Stimulated activated CD4-positive, alpha-beta T cell treated with anti-CD3 and anti-CD28 coated beads, Interleukin-15, amount 100 ng/mL, for 24 hours (primary cell): Measurements from ENCODE around the gene SECISBP2.
"Not testable (repeated sequence)": the region's sequence is repeated elsewhere in the genome, so short reads cannot be mapped to it uniquely, and the experiment has no call there.

ENCODE experiments used
- DNase-seq: peaks from one replicate; pipeline ENCODE4 v3.0.0-alpha.2; 2020

SECISBP2 gene, protein sequence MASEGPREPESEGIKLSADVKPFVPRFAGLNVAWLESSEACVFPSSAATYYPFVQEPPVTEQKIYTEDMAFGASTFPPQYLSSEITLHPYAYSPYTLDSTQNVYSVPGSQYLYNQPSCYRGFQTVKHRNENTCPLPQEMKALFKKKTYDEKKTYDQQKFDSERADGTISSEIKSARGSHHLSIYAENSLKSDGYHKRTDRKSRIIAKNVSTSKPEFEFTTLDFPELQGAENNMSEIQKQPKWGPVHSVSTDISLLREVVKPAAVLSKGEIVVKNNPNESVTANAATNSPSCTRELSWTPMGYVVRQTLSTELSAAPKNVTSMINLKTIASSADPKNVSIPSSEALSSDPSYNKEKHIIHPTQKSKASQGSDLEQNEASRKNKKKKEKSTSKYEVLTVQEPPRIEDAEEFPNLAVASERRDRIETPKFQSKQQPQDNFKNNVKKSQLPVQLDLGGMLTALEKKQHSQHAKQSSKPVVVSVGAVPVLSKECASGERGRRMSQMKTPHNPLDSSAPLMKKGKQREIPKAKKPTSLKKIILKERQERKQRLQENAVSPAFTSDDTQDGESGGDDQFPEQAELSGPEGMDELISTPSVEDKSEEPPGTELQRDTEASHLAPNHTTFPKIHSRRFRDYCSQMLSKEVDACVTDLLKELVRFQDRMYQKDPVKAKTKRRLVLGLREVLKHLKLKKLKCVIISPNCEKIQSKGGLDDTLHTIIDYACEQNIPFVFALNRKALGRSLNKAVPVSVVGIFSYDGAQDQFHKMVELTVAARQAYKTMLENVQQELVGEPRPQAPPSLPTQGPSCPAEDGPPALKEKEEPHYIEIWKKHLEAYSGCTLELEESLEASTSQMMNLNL

DNA sequence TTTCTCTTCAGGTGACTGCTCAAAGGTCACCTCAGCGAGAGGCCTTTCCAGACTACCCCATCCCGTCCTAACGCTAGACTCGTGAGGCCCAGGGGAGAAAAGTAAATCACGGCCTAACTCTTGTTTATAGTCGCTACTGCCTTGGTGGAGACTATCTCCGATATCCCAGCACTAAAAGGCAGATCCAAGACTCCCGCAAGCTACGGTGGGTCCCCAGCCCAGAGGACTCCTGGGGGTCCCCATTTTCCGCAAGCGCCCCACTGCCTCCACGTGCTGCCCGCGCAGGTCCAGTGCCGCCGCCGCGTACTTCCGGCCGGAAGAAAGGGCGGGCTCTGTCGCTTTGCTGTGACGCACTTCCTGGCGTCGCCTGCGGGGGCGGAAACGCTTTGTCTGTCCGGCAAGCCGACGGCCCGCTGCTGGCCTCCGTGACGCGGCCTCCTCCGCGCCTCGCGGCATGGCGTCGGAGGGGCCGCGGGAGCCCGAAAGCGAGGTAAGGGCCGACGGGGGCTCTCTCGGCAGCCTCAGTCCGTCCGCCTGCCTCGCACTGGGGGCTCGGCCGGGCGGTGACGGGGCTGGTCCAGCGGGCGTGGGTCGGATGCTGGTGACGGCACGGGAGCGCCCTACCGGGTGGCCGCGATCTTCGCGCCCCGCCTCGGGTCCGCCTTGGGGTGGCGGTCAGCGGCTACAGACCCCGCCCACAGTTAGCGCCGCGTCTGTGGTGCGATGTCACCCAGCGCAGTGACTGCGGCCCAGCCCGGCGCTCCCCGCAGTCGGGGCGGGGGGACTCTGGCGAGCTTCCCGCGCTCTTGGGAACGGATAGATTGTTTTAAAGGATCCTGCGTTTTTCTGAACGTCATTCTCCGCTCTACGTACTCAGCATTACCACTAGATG, at the start of gene SECISBP2:
TSS of gene SECISBP2 (plus strand) at position 378 of the 892 bp plus-strand sequence. CDS start at position 455, 77 bp downstream.
- DNase-seq = peak; percentile 95

DNA sequence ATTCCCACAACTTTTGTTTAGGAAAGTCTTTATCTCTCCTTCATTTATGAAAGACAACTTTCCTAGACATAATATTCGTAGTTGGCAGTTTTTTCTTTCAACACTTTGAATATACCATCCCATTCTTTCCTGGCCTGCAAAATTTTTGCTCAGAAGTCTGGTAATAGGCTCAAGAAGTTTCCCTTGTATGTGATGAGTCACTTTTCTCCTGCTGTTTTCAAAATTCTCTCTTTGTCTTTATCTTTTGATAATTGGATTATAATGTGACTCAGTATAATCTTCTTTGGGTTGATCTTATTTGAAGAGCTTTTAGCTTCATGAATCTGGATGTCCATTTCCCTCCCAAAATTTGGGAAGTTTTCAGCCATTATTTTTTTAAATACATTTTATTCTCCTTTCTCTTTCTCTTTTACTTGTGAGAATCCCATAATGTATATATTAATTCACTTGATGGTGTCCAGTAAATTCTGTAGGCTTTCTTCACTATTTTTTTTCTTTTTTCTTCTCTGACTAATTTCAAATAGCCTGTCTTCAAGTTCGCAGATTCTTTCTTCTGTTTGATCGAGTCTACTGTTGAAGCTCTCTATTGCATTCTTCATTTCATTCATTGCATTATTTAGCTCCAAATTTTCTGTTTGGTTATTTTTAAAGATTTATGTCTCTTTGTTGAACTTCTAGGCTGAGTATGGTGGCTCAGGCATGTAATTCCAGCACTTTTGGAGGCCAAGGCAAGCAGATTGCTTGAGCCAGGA, 44.6 kb upstream of the SECISBP2 start:
- DNase-seq = no peak

DNA sequence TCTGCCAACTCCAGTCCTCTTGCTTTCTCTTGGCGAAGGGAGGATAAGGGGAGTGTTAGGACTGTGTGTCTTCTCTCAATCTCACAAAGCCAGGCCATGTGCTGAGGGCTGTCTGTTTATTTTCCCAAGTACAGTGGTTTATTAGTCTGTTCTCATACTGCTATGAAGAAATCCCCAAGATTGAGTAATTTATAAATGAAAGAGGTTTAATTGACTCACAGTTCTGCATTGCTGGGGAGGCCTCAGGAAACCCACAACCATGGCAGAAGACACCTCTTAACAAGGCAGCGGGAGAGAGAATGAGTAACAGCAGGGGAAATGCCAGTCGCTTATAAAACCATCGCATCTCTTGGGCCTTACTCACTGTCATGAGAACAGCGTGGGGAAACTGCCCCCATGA, 43.5 kb upstream of the SECISBP2 start:
- peak; percentile 53 for DNase-seq

DNA sequence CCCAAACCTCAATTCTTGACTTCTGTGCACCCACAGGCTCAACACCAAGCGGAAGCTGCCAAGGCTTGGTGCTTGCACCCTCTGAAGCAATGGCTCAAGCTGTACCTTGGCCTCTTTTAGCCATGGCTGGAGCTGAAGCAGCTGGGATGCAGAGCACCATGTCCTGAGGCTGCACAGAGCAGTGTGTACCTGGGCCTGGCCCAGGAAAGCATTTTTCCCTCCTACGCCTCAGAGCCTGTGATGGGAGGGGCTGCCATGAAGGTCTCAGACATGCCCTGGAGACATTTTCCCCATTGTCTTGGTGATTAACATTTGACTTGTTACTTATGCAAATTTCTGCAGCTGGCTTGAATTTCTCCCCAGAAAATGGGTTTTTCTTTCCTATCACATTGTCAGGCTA, 42.3 kb upstream of the SECISBP2 start:
- not testable (repeated sequence) for DNase-seq

DNA sequence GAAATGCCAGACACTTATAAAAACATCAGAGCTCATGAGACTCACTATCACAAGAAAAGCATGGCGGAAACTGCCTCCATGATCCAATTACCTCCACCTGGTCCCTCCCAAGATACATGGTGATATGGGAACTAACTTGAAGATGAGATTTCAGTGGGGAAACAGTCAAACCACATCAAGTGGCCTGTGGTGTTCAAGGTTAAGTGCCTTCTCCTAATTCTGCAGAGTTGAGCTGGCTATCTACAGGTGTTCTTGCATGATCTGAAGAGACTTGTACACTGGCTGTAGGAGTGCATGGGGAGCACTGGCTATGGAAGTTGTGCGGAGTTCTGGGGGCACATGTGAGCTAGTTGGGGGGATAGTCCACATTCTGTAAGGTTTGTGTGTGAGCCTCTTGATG, 41.3 kb upstream of the SECISBP2 start:
- no peak for DNase-seq

DNA sequence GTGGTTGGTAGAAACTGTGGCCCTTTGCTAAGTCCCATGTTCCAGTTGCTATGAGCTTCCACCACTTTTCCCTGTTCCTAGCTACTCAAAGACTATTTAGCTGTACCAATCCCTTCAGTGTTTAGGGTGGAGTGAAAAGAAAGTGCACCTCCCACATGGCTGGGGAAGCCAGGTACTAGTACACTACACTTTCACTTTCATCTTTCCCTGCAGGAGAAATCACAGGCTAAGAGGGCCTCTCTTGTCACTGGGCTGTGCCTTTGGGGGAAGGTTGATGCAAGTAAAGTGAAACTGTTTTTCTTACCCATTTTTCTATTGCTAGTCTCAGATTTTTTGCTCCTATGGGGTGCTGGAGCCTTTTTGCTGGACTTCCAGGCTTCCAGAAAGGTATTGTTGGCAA, 40.8 kb upstream of the SECISBP2 start:
- DNase-seq = peak; percentile 16

DNA sequence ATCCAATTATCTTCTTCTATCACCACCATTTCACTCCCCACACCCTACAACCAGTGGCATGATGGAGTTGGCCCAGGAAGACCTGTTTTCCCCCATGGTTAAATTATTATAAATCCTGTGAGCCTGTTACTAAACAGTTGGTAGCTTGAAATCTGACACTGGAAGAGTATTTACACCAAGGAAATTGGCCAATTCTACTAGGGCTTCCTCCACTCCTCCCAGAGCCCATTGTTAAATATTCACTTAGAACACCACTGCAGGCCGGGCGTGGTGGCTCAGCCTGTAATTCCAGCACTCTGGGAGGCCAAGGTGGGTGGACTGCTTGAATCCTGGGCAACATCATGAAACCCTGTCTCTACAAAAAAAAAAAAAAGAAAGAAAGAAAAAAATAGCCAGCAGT, 39.7 kb upstream of the SECISBP2 start:
- no peak for DNase-seq

DNA sequence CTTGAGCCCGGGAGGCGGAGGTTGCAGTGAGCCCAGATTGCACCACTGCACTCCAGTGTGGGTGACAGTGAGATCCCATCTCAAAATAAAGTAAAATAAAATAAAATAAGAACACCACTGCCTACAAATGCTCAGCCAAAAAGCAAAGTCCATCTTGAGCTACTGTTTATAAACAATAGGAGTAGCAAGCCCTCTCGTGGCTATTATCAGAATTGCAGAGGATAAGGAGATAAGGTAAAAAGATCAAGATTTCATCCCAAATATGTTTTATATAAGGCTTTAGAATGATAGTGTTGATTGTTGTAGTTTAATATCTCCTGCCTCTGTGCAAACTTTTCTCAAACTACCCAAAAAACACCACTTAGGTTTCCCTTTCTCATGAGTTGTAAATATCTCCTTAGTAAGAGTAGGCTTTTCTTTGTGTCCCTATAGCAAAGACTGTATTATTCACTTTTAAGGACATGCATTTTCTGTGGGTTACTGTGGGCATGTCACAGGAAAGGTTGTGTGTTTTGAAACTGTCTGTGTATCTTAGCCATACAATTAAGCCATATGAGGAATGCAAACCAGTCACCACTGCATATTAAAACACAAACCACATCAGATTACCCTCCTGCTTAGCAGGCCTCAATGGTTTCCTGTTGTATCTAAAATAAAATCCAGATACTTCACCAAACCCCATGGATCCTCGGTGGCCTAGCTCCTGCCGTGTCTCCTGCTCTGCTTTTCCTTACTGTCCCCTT, 39.1 kb upstream of the SECISBP2 start:
- DNase-seq = no peak

DNA sequence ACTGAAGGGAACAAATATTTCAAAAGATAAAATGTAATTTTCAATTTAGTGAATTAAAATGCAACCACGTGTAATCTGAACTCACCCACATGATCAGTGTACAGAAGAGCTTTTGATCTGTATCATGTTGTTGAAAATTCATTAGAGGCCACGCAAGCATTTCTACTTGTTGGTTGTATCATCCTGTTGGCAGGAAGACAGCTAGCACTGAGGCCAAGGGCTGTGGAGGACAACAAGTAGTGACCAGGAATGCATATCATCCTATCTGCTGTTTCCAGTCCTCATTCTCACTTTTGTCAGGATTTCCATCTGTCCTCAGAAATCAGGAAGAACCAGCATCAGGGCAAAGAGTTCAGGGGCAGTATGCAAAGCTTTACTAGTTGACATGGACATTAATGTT, 37.2 kb upstream of the SECISBP2 start:
- no peak for DNase-seq

DNA sequence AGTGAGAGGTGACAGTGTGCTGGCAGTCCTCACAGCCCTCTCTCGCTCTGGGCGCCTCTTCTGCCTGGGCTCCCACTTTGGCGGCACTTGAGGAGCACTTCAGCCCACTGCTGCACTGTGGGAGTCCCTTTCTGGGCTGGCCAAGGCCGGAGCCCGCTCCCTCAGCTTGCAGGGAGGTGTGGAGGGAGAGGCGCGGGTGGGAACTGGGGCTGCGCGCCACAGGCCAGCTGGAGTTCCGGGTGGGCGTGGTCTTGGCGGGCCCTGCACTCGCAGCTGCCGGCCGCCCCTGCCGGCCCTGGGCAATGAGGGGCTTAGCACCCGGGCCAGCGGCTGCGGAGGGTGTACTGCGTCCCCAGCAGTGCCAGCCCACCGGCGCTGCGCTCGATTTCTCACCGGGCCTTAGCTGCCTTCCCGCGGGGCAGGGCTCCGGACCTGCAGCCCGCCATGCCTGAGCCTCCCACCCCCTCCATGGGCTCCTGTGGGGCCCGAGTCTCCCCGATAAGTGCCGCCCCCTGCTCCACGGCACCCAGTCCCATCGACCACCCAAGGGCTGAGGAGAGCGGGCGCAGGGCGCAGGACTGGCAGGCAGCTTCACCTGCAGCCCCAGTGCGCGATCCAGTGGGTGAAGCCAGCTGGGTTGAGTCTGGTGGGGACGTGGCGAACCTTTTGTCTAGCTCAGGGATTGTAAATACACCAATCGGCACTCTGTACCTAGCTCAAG, 35.9 kb upstream of the SECISBP2 start:
- DNase-seq = not testable (repeated sequence)

DNA sequence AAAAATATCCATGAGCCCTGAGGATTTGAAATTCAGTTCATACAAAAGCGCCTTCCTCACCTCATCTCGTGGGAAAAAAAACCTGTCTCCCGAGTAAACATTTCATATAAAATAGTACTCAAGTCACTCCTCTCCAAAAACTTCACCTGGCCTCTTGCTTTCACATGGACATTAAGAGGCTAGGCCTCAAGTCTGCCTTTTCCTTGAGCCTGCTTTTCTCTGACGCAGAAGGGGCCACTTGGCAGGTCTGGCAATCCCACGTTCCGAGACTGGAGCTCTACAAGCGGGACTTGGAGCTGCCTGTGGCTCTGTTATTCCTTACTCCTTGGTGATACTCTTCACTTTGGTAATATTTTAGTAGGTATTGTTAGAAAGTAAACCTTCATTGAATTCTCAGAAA, 34.2 kb upstream of the SECISBP2 start:
- DNase-seq = no peak

DNA sequence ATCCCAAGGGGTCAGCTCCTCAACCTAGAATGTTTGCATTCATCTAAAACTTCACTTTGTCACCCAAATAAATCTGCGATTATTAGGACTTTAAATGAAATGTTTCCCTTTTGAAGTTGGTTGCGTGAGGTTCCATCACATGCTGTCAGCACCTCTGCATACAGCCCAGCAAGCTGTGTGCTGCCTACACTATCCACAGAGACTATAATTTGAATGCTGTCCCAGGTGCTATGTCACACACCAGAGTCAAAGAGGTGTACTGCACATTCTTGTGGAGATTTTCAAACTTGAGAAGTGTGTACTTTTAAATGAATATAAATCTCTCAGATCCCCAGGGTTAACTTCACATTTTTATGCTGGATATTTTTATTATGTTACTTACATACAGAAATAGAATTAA, 26.6 kb upstream of the SECISBP2 start:
- no peak for DNase-seq

DNA sequence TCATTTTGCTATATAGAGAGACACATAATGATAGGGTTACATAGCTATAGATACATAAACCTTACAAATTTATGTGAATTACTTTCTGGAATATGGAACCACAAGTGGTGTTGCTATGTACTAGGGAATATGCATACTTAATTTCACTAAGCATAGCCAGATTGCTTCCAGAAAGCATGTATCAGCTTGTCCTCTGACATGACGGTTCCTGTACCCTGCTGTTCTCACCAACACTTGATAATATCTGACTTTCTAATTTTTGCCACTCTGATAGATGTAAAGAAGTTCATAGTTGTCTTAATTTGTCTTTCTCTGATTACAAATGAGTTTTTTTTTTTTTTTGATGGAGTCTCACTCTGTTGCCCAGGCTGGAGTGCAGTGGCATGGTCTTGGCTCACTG, 25.3 kb upstream of the SECISBP2 start:
- no peak for DNase-seq

DNA sequence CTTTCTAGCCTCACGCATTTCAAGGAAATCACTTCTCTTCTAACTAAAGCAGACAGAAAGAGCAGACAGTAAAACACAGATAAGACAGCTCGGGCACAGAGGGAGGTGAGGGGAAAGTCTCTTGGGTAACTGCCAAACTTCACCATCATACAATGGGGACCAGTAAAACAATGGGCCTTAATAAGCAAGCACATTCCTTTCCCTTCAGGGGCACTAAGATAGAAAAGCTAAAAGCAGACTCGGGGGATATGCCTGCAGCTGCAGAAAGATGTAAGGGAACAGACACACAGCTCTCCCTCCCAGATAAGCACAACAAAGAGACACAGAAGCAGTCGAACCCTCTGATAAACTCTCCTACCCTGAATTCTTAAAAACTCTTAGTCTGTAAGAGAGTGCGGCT, 22.9 kb upstream of the SECISBP2 start:
- DNase-seq = no peak

DNA sequence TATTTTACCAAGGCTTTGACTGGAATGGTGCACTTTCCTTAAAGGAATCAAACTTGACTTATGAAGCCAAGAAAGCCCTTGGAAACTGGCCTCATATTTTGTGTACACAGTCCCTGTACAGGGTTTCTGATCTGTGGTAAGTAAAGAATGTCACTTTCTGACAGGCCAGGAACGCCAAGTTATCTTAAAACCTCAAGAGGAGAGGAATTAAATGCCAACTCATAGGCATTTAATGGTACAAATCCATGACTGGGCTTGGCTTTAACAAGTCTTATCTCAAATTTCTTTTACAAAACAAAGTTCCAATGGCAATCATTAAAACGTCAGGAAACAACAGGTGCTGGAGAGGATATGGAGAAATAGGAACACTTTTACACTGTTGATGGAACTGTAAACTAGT, 16.3 kb upstream of the SECISBP2 start:
- not testable (repeated sequence) for DNase-seq

DNA sequence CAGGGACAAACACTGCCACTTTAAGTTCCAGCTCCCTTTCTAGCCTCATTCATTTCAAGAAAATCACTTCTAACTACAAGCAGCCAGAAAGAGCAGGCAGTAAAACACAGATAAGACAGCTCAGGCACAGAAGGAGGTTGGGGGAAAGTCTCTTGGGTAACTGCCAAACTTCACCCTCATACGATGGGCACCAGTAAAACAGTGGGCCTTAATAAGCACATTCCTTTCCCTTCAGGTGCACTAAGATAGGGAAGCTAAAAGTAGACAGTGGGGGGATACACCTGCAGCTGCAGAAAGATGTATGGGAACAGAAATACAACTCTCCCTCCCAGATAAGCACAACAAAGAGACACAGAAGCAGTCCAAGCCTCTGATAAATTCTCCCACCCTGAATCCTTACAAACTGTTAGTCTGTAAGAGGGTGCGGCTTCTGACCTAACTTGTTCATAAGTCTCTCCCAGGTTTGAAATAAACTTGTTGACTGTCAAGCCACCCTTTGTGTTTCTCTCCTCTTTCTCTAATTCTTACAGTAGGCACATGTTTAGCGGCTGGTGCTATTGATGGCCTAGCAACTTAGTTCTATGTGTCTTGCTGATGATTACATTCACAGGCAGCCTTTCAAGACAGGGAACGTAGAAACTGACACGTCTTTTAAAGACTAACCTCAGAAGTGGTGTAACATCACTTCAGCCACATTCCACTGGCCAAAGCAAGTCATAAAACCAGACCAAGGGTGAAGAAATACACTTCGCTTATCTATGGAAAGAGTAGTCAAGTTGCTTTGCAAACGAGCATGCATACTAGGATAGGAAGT, 14.1 kb upstream of the SECISBP2 start:
- no peak for DNase-seq

DNA sequence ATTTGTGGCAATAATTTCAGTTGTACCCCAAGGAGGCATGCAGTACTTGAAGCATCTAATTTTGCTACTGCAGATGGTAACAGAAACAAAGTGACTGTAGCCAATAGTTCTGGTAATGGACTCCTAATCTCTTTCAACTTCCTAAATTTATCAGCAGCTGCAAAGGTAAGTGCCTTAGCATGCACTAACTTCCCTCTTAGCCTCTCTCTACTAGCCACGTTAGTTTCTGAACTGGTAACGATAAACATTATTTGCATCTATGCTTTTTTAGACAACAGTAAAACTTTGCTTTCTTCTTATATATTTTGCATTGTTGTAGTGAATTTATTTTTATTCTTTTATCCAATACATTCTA, 13.5 kb upstream of the SECISBP2 start:
- DNase-seq = no peak

DNA sequence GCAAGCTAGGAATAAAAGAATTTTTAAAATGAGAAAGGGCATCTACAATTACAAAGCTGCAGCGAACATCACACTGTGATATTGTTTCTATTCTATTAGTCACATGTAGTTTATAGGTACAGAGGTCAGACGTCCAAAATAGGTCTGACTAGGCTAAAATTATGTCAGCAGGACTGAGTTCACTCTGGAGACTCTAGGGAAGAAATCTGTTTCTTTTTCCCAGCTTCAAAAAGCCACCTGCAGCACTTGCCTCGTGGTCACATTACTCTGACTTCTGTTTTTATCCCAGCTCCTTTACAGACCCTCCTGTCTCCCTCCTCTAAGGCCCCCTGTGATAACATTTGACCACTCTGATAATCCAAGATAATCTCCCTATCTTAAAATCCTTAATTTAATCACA, 12.4 kb upstream of the SECISBP2 start:
- DNase-seq = no peak

DNA sequence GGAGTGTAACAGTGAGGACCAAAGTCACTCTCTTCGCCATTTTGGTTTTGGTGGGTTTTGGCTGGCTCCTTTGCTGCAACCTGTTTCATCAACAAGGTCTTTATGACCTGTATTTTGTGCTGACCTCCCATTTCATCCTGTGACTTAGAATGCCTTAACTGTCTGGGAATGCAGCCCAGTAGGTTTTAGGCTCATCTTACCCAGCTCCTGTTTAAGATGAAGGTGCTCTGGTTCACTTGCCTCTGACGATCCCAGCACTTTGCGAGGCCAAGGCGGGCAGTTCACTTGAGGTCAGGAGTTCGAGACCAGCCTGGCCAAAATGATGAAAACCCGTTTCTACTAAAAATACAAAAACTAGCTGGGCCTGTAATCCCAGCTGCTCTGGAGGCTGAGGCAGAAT, 9.1 kb upstream of the SECISBP2 start:
- no peak for DNase-seq
